Kidney (tissue), 14 donors: ENCODE results near the gene PHETA1. TPM values are rescaled to one million over a fixed set of nuclear protein-coding genes. Genes with fewer than 3 reads are reported as not detected.

Source experiments
- DNase-seq, 5 donors: peaks; one replicate each; pipeline ENCODE4 v3.0.0-alpha.2; 2013 to 2020
- FAIRE-seq: peaks from 2 replicates; lab custom pipeline; 2012; peaks lifted over from hg19 to GRCh38; lab: Jason Lieb, UNC
- H3K27ac ChIP-seq, 2 donors: one replicate each; pipeline ENCODE4 v1.7.0; 2013; ENCODE audit warnings: low read depth in 2 of 2, low read length in 2 of 2, inconsistent platforms in 1 of 2
- H3K27me3 ChIP-seq: one replicate; pipeline ENCODE4 v1.7.1; 2013; ENCODE audit warnings: low read length, inconsistent platforms; ENCODE audit not compliant: control insufficient read depth, insufficient read depth
- H3K36me3 ChIP-seq, 3 donors: one replicate each; pipeline versions ENCODE4 v1.7.0 to v1.7.1; 2013; ENCODE audit warnings: low read length in 3 of 3, control low read depth in 1 of 3, inconsistent platforms in 1 of 3; ENCODE audit not compliant: insufficient read depth in 3 of 3, control insufficient read depth in 2 of 3
- H3K4me1 ChIP-seq, 3 donors: one replicate each; pipeline versions ENCODE4 v1.7.0 to v1.7.1; 2013; ENCODE audit warnings: low read length in 3 of 3, inconsistent platforms in 1 of 3, low read depth in 1 of 3; ENCODE audit not compliant: control insufficient read depth in 2 of 3, insufficient read depth in 2 of 3
- H3K4me3 ChIP-seq, 3 donors: one replicate each; pipeline versions ENCODE4 v1.7.0 to v1.8.1; 2013; ENCODE audit warnings: low read length in 3 of 3, control low read depth in 1 of 3, inconsistent platforms in 1 of 3
- H3K9ac ChIP-seq, 3 donors: one replicate each; pipeline versions ENCODE4 v1.7.0 to v1.7.1; 2013; ENCODE audit warnings: low read length in 3 of 3, control low read depth in 1 of 3, inconsistent platforms in 1 of 3
- H3K9me3 ChIP-seq, 3 donors: one replicate each; pipeline versions ENCODE4 v1.7.0 to v1.7.1; 2013; ENCODE audit warnings: low read length in 3 of 3, control low read depth in 1 of 3, inconsistent platforms in 1 of 3; ENCODE audit not compliant: control insufficient read depth in 2 of 3, insufficient read depth in 1 of 3
- CTCF ChIP-seq: IDR thresholded peaks from 3 replicates; pipeline ENCODE4 v1.5.1; 2012; ENCODE audit warnings: mild to moderate bottlenecking, moderate library complexity, borderline replicate concordance; ENCODE audit not compliant: insufficient read depth; ENCODE audit errors: extremely low read depth
- intact Hi-C: fragments of 100-400 bp; cut with DNase I; formaldehyde crosslinking; loops from one replicate; pipeline ENCODE4 v1.11.1; 2022
- polyA plus RNA-seq: library from polyadenylated mRNA; stranded (reverse); fragments of 350-450 nt; fragmentation: Illumina TruSeq; extraction: RNeasy Lipid Tissue Mini Kit (QIAGEN cat#74804); gene quantifications from one replicate; pipeline ENCODE4 v1.2.3, GENCODE V29; 2014; ENCODE audit warnings: low read depth, low replicate concordance; ENCODE audit not compliant: insufficient read depth
- total RNA-seq: library from RNA; stranded (reverse); fragmentation: NEBNext Ultra II Directional; extraction: Animal tissue kit (Norgen Biotek cat#: 25700); gene quantifications from one replicate; pipeline ENCODE4 v1.2.1, GENCODE V29; 2021
- donor health status: control.
- donor health status: control.
- donor health status: control.
- donor health status: control.
- donor health status: control.
- donor health status: DM: yes; HTN: yes; CAD: no.
- donor health status: Normal renal cell carcinoma (clear cell type).

PHETA1 gene
- total and polyA plus RNA-seq, 2 donors from 2014 or later: 6.3 to 19.0 TPM

GRCh38 chr12:111368291-111368787 is 556 bp downstream of the PHETA1 start:
- H3K4me1 ChIP-seq: peaks cover 0 to 16% (median 13%) of the 10 kb centered on the region in 3 donors
- no peaks in the 10 kb centered on the region for H3K9me3 ChIP-seq
- DNase-seq (peak in 3 of 5 donors; percentile 33 to 81 (median 38)), FAIRE-seq (no peak)
- peak overlapping the region; percentile 34 to 57 for H3K27ac ChIP-seq
- H3K4me3 ChIP-seq: peak overlapping the region; percentile 63 to 91 (median 85)
- TF ChIP-seq CTCF: no peak
- intact Hi-C loops: no loop called here
- H3K36me3 ChIP-seq: no peaks in the 10 kb centered on the region
- H3K9ac ChIP-seq: peak overlapping the region; percentile 42 to 91 (median 79)
- no peaks in the 10 kb centered on the region for H3K27me3 ChIP-seq

GRCh38 chr12:111367661-111368221 is 1.2 kb downstream of the PHETA1 start:
- FAIRE-seq (no peak), DNase-seq (peak in 1 of 5 donors; percentile 48)
- H3K9ac ChIP-seq: peak overlapping the region in 2 of 3 donors; percentile 42 to 91
- H3K36me3 ChIP-seq: no peaks in the 10 kb centered on the region
- no peak overlapping the region for H3K27ac ChIP-seq
- no peaks in the 10 kb centered on the region for H3K27me3 ChIP-seq
- intact Hi-C loops: no loop called here
- peak overlapping the region; percentile 63 to 91 (median 85) for H3K4me3 ChIP-seq
- no peaks in the 10 kb centered on the region for H3K9me3 ChIP-seq
- no peak for TF ChIP-seq CTCF
- peaks cover 0 to 16% (median 13%) of the 10 kb centered on the region in 3 donors for H3K4me1 ChIP-seq

GRCh38 chr12:111366583-111366982 is 2.3 kb downstream of the PHETA1 start:
- intact Hi-C loops: no loop called here
- peaks cover 0 to 23% (median 13%) of the 10 kb centered on the region in 3 donors for H3K4me1 ChIP-seq
- H3K9me3 ChIP-seq: no peaks in the 10 kb centered on the region
- FAIRE-seq (no peak), DNase-seq (no peak)
- no peak for TF ChIP-seq CTCF
- no peak overlapping the region for H3K9ac ChIP-seq
- no peaks in the 10 kb centered on the region for H3K36me3 ChIP-seq
- H3K27ac ChIP-seq: no peak overlapping the region
- H3K27me3 ChIP-seq: no peaks in the 10 kb centered on the region
- no peak overlapping the region for H3K4me3 ChIP-seq
